ENCODE measurements around the gene NCF4. TPM values are rescaled to one million over a fixed set of nuclear protein-coding genes. Genes with fewer than 3 reads are reported as not detected.

The NCF4 gene
- total and polyA plus RNA-seq, 4 donors, result 14.1 to 113 (median 40.0) TPM

DNA sequence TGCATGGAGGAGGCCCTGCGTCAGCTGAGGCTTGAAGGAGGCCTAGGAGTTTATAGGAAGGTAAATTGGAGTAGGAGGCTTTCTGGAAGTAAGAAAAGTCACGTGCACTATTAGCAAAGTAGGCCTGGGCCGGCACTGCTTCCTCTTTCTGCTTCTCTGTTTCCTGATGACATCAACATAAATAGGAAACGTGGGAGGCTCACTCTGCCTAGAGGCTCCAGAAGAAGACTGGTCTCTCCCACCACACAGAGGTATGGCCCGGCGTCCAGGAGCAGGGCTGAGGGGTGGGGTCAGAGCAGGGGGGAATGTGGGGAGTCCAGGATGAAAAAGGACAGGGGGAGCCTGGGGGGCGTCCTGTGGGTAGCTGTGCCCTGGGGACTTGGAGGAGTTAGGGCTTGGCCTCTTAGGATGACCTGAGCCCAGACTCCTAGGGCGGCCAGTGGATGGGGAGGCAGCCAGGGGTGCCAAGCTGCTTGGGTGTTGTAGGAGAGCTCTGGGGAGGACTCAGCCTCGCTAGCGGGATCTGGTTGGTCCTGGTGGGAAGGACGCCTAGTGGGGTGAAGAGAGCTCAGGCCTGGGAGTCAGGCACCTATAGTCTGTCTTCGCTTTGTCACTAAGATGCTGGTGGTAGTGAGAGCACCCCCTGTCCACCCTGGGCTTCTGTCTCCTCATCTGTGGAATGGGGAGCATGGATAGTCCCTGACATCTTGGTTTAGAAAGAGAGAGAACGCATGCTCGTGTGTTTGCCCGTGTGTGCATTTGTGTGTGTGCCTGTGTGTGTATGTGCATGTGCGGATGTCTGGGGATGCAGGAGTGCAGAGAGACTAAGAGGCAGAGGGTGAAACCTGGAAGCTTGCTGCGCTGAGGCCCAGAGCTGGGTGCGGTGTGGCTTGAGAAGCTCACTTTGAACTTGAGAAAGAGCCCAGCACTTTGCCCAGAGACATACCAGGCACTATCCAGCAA is 52.9 kb downstream of the NCF4 start, which contains the start of gene CSF2RB:
Gene CSF2RB (plus strand): TSS at position 202 of the 963 bp plus-strand sequence. CDS start 8,580 bp downstream, outside the sequence.
- H3K9me3 ChIP-seq (ENCODE audit: control insufficient read depth in 4 of 4, insufficient read depth in 3 of 4, low read length in 3 of 4), result no peaks in the 10 kb centered on the region
- ATAC-seq (ENCODE audit: insufficient read depth, low FRiP score), result peak; percentile 60
- H3K27ac ChIP-seq (ENCODE audit: low read depth in 1 of 2, low read length in 1 of 2), result peak within 1 kb of the TSS in 1 of 2 donors; percentile 62
- TF ChIP-seq, protein P1, sequence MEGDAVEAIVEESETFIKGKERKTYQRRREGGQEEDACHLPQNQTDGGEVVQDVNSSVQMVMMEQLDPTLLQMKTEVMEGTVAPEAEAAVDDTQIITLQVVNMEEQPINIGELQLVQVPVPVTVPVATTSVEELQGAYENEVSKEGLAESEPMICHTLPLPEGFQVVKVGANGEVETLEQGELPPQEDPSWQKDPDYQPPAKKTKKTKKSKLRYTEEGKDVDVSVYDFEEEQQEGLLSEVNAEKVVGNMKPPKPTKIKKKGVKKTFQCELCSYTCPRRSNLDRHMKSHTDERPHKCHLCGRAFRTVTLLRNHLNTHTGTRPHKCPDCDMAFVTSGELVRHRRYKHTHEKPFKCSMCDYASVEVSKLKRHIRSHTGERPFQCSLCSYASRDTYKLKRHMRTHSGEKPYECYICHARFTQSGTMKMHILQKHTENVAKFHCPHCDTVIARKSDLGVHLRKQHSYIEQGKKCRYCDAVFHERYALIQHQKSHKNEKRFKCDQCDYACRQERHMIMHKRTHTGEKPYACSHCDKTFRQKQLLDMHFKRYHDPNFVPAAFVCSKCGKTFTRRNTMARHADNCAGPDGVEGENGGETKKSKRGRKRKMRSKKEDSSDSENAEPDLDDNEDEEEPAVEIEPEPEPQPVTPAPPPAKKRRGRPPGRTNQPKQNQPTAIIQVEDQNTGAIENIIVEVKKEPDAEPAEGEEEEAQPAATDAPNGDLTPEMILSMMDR (IDR thresholded peaks at IDR 0.05; ENCODE audit: control extremely low read depth, extremely low read depth), result no peak
- DNase-seq, result peak in 2 of 3 donors; percentile 17 to 37
- no peaks in the 10 kb centered on the region for H3K36me3 ChIP-seq (ENCODE audit: control insufficient read depth in 4 of 4, insufficient read depth in 4 of 4, low read length in 4 of 4)
- H3K4me1 ChIP-seq (ENCODE audit: control insufficient read depth in 5 of 5, insufficient read depth in 5 of 5, low read length in 5 of 5), result peaks cover 0 to 10% (median 0%) of the 10 kb centered on the region in 5 donors
- WGBS, 2 donors, result 39 to 51% methylated on average over 18 of the region's 18 CpGs
- H3K9ac ChIP-seq (ENCODE audit: insufficient read depth in 1 of 2, low read length in 2 of 2), result no peak within 1 kb of the TSS
- H3K27me3 ChIP-seq (ENCODE audit: control insufficient read depth in 3 of 3, insufficient read depth in 3 of 3, low read length in 2 of 3), result no peaks in the 10 kb centered on the region
- H3K4me3 ChIP-seq, result peak within 1 kb of the TSS; percentile 21

DNA sequence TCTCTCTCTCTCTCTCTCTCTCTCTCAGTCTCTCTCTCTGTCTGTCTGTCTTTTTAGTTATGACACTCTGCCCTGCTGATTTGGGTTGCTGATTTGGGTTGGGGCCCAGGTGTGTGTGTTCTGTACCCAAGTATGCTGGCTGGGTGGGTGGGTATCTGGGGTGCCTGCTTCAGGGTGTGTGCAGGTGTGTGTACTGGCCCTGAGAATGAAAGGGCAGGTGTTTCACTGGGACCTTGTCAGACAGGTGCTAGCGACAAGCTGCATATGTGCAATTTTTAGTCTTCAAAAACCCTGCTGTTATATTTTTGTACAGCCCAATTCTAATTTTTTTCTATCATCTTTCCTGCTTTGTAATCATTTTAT is 53.6 kb downstream of the NCF4 start:
- TF ChIP-seq, protein P1 (IDR thresholded peaks at IDR 0.05; ENCODE audit: control extremely low read depth, extremely low read depth), result no peak
- Histone ChIP-seq H3K4me3 (no peak overlapping the region), H3K9me3 (ENCODE audit: control insufficient read depth in 4 of 4, insufficient read depth in 3 of 4, low read length in 3 of 4) (no peaks in the 10 kb centered on the region), H3K27ac (ENCODE audit: low read depth in 1 of 2, low read length in 1 of 2) (no peak overlapping the region), H3K4me1 (ENCODE audit: control insufficient read depth in 5 of 5, insufficient read depth in 5 of 5, low read length in 5 of 5) (peaks cover 0 to 10% (median 0%) of the 10 kb centered on the region in 5 donors), H3K9ac (ENCODE audit: insufficient read depth in 1 of 2, low read length in 2 of 2) (no peak overlapping the region), H3K27me3 (ENCODE audit: control insufficient read depth in 3 of 3, insufficient read depth in 3 of 3, low read length in 2 of 3) (no peaks in the 10 kb centered on the region), H3K36me3 (ENCODE audit: control insufficient read depth in 4 of 4, insufficient read depth in 4 of 4, low read length in 4 of 4) (no peaks in the 10 kb centered on the region)
- ATAC-seq (ENCODE audit: insufficient read depth, low FRiP score) (no peak), DNase-seq (no peak)
- WGBS, 2 donors, result 88 to 91% methylated on average over 1 of the region's 1 CpG

DNA sequence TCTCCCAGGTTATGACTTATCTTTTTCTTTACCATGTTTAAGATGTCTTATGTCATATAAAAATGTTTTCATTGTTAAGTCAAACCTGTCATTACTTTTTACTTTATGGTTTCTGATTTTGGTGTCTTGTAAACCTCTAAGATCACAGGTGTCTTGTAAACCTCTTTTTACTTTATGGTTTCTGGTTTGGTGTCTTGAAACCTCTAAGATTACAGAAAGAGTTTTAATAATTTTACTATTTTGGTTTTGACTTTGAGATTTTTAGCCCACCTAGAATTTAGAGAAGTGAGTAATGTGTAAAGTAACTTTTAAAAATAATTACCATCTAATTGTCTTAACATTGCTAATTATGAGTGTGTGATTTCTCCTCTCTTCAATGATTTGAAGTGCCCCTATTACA is 55.2 kb downstream of the NCF4 start:
- TF ChIP-seq, protein P1 (IDR thresholded peaks at IDR 0.05; ENCODE audit: control extremely low read depth, extremely low read depth), result no peak
- peaks cover 0 to 5% (median 0%) of the 10 kb centered on the region in 3 donors for H3K27me3 ChIP-seq (ENCODE audit: control insufficient read depth in 3 of 3, insufficient read depth in 3 of 3, low read length in 2 of 3)
- DNase-seq (no peak), ATAC-seq (ENCODE audit: insufficient read depth, low FRiP score) (no peak)
- H3K4me3 ChIP-seq, result no peak overlapping the region
- no peaks in the 10 kb centered on the region for H3K9me3 ChIP-seq (ENCODE audit: control insufficient read depth in 4 of 4, insufficient read depth in 3 of 4, low read length in 3 of 4)
- H3K4me1 ChIP-seq (ENCODE audit: control insufficient read depth in 5 of 5, insufficient read depth in 5 of 5, low read length in 5 of 5), result peaks cover 0 to 10% (median 0%) of the 10 kb centered on the region in 5 donors
- no peak overlapping the region for H3K27ac ChIP-seq (ENCODE audit: low read depth in 1 of 2, low read length in 1 of 2)
- H3K9ac ChIP-seq (ENCODE audit: insufficient read depth in 1 of 2, low read length in 2 of 2), result no peak overlapping the region
- H3K36me3 ChIP-seq (ENCODE audit: control insufficient read depth in 4 of 4, insufficient read depth in 4 of 4, low read length in 4 of 4), result no peaks in the 10 kb centered on the region
